Uterus (tissue), 2 donors: ENCODE results near the gene GEMIN7.

Source experiments
- CTCF ChIP-seq, 4 experiments: fragments of 200-600 bp in 2 of 4; fragments of 450-650 bp in 2 of 4; sonication (generic) in 2 of 4; IDR thresholded peaks; one replicate each; pipeline ENCODE4 v1.5.1; 2016 to 2019; ENCODE audit warnings: antibody characterized with exemption in 4 of 4, mild to moderate bottlenecking in 2 of 4, moderate library complexity in 1 of 4
- POLR2A ChIP-seq, 2 donors: fragments of 450-650 bp; IDR thresholded peaks; one replicate each; pipeline ENCODE4 v1.6.1; 2016; ENCODE audit warnings: antibody characterized with exemption in 2 of 2, mild to moderate bottlenecking in 1 of 2, moderate library complexity in 1 of 2

DNA sequence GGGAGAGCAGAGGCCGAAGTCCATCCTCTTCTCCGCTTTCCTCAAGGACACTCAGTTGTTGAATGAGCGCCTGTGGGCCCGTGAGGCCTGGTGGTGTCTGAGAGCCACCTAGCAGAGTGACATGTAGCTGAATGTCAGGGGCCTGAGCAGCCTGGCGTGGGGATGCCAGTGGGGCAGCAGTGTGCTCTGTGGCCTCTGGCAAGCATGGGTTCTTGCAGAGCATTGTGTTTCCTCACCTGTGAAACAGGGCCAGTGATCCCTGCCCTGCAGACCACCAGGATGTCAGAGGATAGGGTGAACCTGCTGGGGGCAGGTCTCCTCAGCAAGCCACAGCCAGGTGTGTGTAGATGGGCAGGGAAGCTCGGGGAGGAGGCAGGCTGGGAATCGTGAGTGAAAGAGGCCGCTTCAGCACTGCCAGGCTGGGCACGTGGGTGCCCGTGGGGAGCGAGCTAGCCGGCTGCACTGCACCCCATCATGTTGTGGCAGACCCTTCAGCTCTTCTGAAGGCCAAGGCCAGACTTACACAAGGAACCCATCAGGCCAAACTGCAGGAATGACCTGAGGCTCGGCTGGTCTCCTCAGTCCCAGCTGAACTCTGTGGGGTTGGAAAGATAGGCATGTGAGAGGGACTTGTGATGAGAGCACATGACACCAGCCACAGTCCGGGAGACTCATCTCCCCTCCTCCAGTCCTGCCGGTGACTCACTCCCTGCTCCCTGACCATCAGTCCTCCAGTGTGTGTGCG is 18.9 kb downstream of the GEMIN7 start:
- TF ChIP-seq CTCF (IDR thresholded peaks at IDR 0.05) (no peak), POLR2A (IDR thresholded peaks at IDR 0.05) (no peak)
